Suprapubic skin (tissue), 4 donors: ENCODE data around the gene HSPA14. TPM values are rescaled to one million over a fixed set of nuclear protein-coding genes. Genes with fewer than 3 reads are reported as not detected.

Experiments
- DNase-seq, 2 donors: peaks; one replicate each; pipeline ENCODE4 v3.0.0-alpha.2; 2019; ENCODE audit warnings: low spot score in 2 of 2
- H3K27ac ChIP-seq: fragments of 200-600 bp; sonication (generic); one replicate; pipeline ENCODE4 v1.5.1; 2019
- H3K27me3 ChIP-seq: fragments of 200-600 bp; sonication (generic); one replicate; pipeline ENCODE4 v1.5.1; 2019
- H3K36me3 ChIP-seq: fragments of 200-600 bp; sonication (generic); one replicate; pipeline ENCODE4 v1.5.1; 2019
- H3K4me1 ChIP-seq: fragments of 200-600 bp; sonication (generic); one replicate; pipeline ENCODE4 v1.5.1; 2019
- H3K4me3 ChIP-seq: fragments of 200-600 bp; sonication (generic); one replicate; pipeline ENCODE4 v1.5.1; 2019; ENCODE audit warnings: mild to moderate bottlenecking
- H3K9me3 ChIP-seq: fragments of 200-600 bp; sonication (generic); one replicate; pipeline ENCODE4 v1.5.1; 2019
- CTCF ChIP-seq, 2 donors: fragments of 200-600 bp in 1 of 2; fragments of 450-650 bp in 1 of 2; sonication (generic) in 1 of 2; IDR thresholded peaks; one replicate each; pipeline ENCODE4 v1.5.1; 2016 to 2019; ENCODE audit warnings: antibody characterized with exemption in 2 of 2, mild to moderate bottlenecking in 1 of 2, moderate library complexity in 1 of 2
- EP300 ChIP-seq: sonication (generic); formaldehyde crosslinking; IDR thresholded peaks from one replicate; pipeline ENCODE4 v1.6.1; 2017; ENCODE audit warnings: antibody characterized with exemption
- POLR2A ChIP-seq, 2 donors: fragments of 450-650 bp; IDR thresholded peaks; one replicate each; pipeline ENCODE4 v1.6.1; 2017; ENCODE audit warnings: antibody characterized with exemption in 2 of 2, mild to moderate bottlenecking in 2 of 2, moderate library complexity in 2 of 2
- POLR2AphosphoS5 ChIP-seq, 3 donors: sonication (generic); formaldehyde crosslinking; IDR thresholded peaks; one replicate each; pipeline ENCODE4 v1.6.1; 2017; ENCODE audit warnings: antibody characterized with exemption in 3 of 3
- WGBS: methylation state at CpG from one replicate; pipeline ENCODE4 v1.1.5; 2018; 5-methylcytosine and 5-hydroxymethylcytosine counted together
- total RNA-seq, 4 donors: library from RNA; depleted of rRNA; stranded (reverse); fragments of >200 nt; gene quantifications; one replicate each; pipeline ENCODE4 v1.1.0, GENCODE V29; 2016

HSPA14 gene
- total RNA-seq, 4 donors from 2014 or later = 6.6 to 11.7 (median 7.4) TPM

GRCh38 chr10:14852236-14852635, 14.1 kb downstream of the HSPA14 start:
- 98% methylated on average over 3 of the region's 3 CpGs for WGBS
- no peak for TF ChIP-seq EP300
- no peak for TF ChIP-seq CTCF (IDR thresholded peaks at IDR 0.05)
- no peak for TF ChIP-seq POLR2AphosphoS5 (IDR thresholded peaks at IDR 0.05)
- no peak for TF ChIP-seq POLR2A (IDR thresholded peaks at IDR 0.05)
- Histone ChIP-seq H3K4me1 (no peaks in the 10 kb centered on the region), H3K36me3 (peaks cover 29% of the 10 kb centered on the region), H3K4me3 (no peak overlapping the region), H3K27ac (no peak overlapping the region), H3K27me3 (no peaks in the 10 kb centered on the region), H3K9me3 (no peaks in the 10 kb centered on the region)
- no peak for DNase-seq

- Histone ChIP-seq H3K36me3 (peaks cover 35% of the 10 kb centered on the region), H3K4me1 (no peaks in the 10 kb centered on the region)
Observed at GRCh38 chr10:14855453-14855852, 17.3 kb downstream of the HSPA14 start.

GRCh38 chr10:14858338-14858960, 20.3 kb downstream of the HSPA14 start:
- no peak for TF ChIP-seq CTCF (IDR thresholded peaks at IDR 0.05)
- no peak for TF ChIP-seq POLR2A (IDR thresholded peaks at IDR 0.05)
- TF ChIP-seq EP300 = no peak
- TF ChIP-seq POLR2AphosphoS5 (IDR thresholded peaks at IDR 0.05) = no peak

More at GRCh38 chr10:14855453-14855852, 17.3 kb downstream of the HSPA14 start:
- TF ChIP-seq CTCF (IDR thresholded peaks at IDR 0.05) (no peak), POLR2A (IDR thresholded peaks at IDR 0.05) (no peak)
- H3K27ac ChIP-seq = no peak overlapping the region
- H3K9me3 ChIP-seq = no peaks in the 10 kb centered on the region
- DNase-seq = no peak
- 94% methylated on average over 1 of the region's 1 CpG for WGBS
- H3K27me3 ChIP-seq = no peaks in the 10 kb centered on the region
- H3K4me3 ChIP-seq = no peak overlapping the region

GRCh38 chr10:14859043-14859442, 20.9 kb downstream of the HSPA14 start:
- H3K27ac ChIP-seq = no peak overlapping the region
- no peaks in the 10 kb centered on the region for H3K4me1 ChIP-seq
- no peaks in the 10 kb centered on the region for H3K27me3 ChIP-seq
- peaks cover 41% of the 10 kb centered on the region for H3K36me3 ChIP-seq
- WGBS = 81% methylated on average over 5 of the region's 5 CpGs
- H3K9me3 ChIP-seq = no peaks in the 10 kb centered on the region
- TF ChIP-seq EP300 (no peak), POLR2A (IDR thresholded peaks at IDR 0.05) (no peak), POLR2AphosphoS5 (IDR thresholded peaks at IDR 0.05) (no peak), CTCF (IDR thresholded peaks at IDR 0.05) (no peak)
- H3K4me3 ChIP-seq = no peak overlapping the region
- DNase-seq = no peak

More at GRCh38 chr10:14858338-14858960, 20.3 kb downstream of the HSPA14 start:
- Histone ChIP-seq H3K4me3 (no peak overlapping the region), H3K4me1 (no peaks in the 10 kb centered on the region), H3K9me3 (no peaks in the 10 kb centered on the region), H3K36me3 (peaks cover 41% of the 10 kb centered on the region), H3K27me3 (no peaks in the 10 kb centered on the region), H3K27ac (no peak overlapping the region)
- 91% methylated on average over 6 of the region's 6 CpGs for WGBS
- DNase-seq = no peak

- Histone ChIP-seq H3K4me3 (no peak overlapping the region), H3K9me3 (no peaks in the 10 kb centered on the region), H3K36me3 (peaks cover 35% of the 10 kb centered on the region), H3K4me1 (no peaks in the 10 kb centered on the region), H3K27ac (no peak overlapping the region), H3K27me3 (no peaks in the 10 kb centered on the region)
- TF ChIP-seq EP300 (no peak), POLR2A (IDR thresholded peaks at IDR 0.05) (no peak), POLR2AphosphoS5 (IDR thresholded peaks at IDR 0.05) (no peak), CTCF (IDR thresholded peaks at IDR 0.05) (no peak)
- no peak for DNase-seq
Observed at GRCh38 chr10:14859775-14860174, 21.7 kb downstream of the HSPA14 start.
